ENCODE data around the gene MOK.
"Not testable (repeated sequence)": the region's sequence is repeated elsewhere in the genome, so short reads cannot be mapped to it uniquely, and the experiment has no call there.

Gene MOK

GRCh38 chr14:102304611-102305506 is at the start of gene MOK:
MOK (minus strand) TSS chr14:102305164; CDS start chr14:102304968, 196 bp downstream.
- DNase-seq = peak; percentile 98

GRCh38 chr14:102353126-102353619 is 48.2 kb upstream of the MOK start:
- DNase-seq = no peak

- DNase-seq = no peak
Observed at GRCh38 chr14:102352213-102352612, 47.2 kb upstream of the MOK start.

- DNase-seq = not testable (repeated sequence)
Observed at GRCh38 chr14:102351593-102351992, 46.6 kb upstream of the MOK start.

GRCh38 chr14:102351023-102351422 is 46.1 kb upstream of the MOK start:
- DNase-seq = no peak

GRCh38 chr14:102348376-102348775 is 43.4 kb upstream of the MOK start:
- DNase-seq = no peak

- no peak for DNase-seq
Observed at GRCh38 chr14:102346645-102347044, 41.7 kb upstream of the MOK start.

GRCh38 chr14:102345232-102345631 is 40.3 kb upstream of the MOK start:
- DNase-seq = no peak

- DNase-seq = no peak
Observed at GRCh38 chr14:102344485-102344884, 39.5 kb upstream of the MOK start.

- DNase-seq = no peak
Observed at GRCh38 chr14:102344084-102344483, 39.1 kb upstream of the MOK start.

- DNase-seq = no peak
Observed at GRCh38 chr14:102342238-102342637, 37.3 kb upstream of the MOK start.

GRCh38 chr14:102341566-102341965 is 36.6 kb upstream of the MOK start:
- DNase-seq = no peak

- DNase-seq = no peak
Observed at GRCh38 chr14:102338724-102339123, 33.8 kb upstream of the MOK start.

GRCh38 chr14:102335163-102335562 is 30.2 kb upstream of the MOK start:
- DNase-seq = no peak

- DNase-seq = no peak
Observed at GRCh38 chr14:102333795-102334705, 29.1 kb upstream of the MOK start.

GRCh38 chr14:102333390-102333789 is 28.4 kb upstream of the MOK start:
- no peak for DNase-seq

GRCh38 chr14:102330806-102331205 is 25.8 kb upstream of the MOK start:
- no peak for DNase-seq

GRCh38 chr14:102329381-102329780 is 24.4 kb upstream of the MOK start:
- DNase-seq = not testable (repeated sequence)

- DNase-seq = no peak
Observed at GRCh38 chr14:102326583-102326982, 21.6 kb upstream of the MOK start.

GRCh38 chr14:102325791-102326345 is 20.9 kb upstream of the MOK start:
- DNase-seq = no peak

GRCh38 chr14:102323102-102323501 is 18.1 kb upstream of the MOK start:
- peak; percentile 84 for DNase-seq

- no peak for DNase-seq
Observed at GRCh38 chr14:102321456-102322422, 16.8 kb upstream of the MOK start.

Data from COR-L47 (cell line).